ENCODE results near the gene RAI1. TPM values are rescaled to one million over a fixed set of nuclear protein-coding genes. Genes with fewer than 3 reads are reported as not detected.

The RAI1 gene
- total and polyA plus RNA-seq, 2 experiments from 2014 or later = 0.87 to 0.89 TPM

DNA sequence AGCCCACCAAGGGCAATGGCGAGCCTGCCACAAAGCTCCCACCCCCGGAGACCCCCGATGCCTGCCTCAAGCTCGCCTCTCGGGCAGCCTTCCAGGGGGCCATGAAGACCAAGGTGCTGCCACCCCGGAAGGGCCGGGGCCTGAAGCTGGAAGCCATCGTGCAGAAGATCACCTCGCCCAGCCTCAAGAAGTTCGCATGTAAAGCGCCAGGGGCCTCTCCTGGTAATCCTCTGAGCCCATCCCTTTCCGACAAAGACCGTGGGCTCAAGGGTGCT lies 115.5 kb downstream of the RAI1 start:
- Mint-ChIP-seq H3K27ac (no peak overlapping the region), H3K4me1 (peaks cover 27% of the 10 kb centered on the region), H3K36me3 (ENCODE audit: low read depth) (no peaks in the 10 kb centered on the region), H3K9me3 (no peaks in the 10 kb centered on the region; the same call in 2 of the 3 replicates), H3K4me3 (no peak overlapping the region), H3K27me3 (ENCODE audit: insufficient read depth, low read depth, poor library complexity) (peaks cover 18% of the 10 kb centered on the region)
- Histone ChIP-seq H3F3A (replicated peaks; ENCODE audit: low read depth) (no peaks in the 10 kb centered on the region), H3K4me3 (no peak overlapping the region), H4K20me1 (replicated peaks; ENCODE audit: insufficient read depth) (no peaks in the 10 kb centered on the region), H3K4me1 (ENCODE audit: insufficient read depth) (peaks cover 6% of the 10 kb centered on the region; the same call in 1 of the 2 replicates), H3K9me2 (ENCODE audit: insufficient read depth) (no peaks in the 10 kb centered on the region), H3K79me2 (replicated peaks; ENCODE audit: insufficient read depth) (no peaks in the 10 kb centered on the region), H2AFZ (no peak overlapping the region), H3K36me3 (ENCODE audit: insufficient read depth) (no peaks in the 10 kb centered on the region), H3K4me2 (no peak overlapping the region), H3K27me3 (ENCODE audit: insufficient read depth) (peaks cover 11% of the 10 kb centered on the region; the same call in 1 of the 2 replicates), H3K27ac (ENCODE audit: low read depth) (no peak overlapping the region)
- no peak for ATAC-seq
- no peak for TF ChIP-seq EZH2 (IDR thresholded peaks at IDR 0.05; ENCODE audit: low read depth, unreplicated experiment)
- TF ChIP-seq EZH2phosphoT487 (IDR thresholded peaks at IDR 0.05; ENCODE audit: unreplicated experiment) = no peak
- no peak for TF ChIP-seq JUNB (IDR thresholded peaks at IDR 0.05; ENCODE audit: unreplicated experiment)
- TF ChIP-seq POLR2AphosphoS5 (IDR thresholded peaks at IDR 0.05; ENCODE audit: low read depth) = no peak
- TF ChIP-seq CREB1 (CRISPR knock-in tag; IDR thresholded peaks at IDR 0.05; ENCODE audit: low read depth) = no peak
- TF ChIP-seq, protein P1, sequence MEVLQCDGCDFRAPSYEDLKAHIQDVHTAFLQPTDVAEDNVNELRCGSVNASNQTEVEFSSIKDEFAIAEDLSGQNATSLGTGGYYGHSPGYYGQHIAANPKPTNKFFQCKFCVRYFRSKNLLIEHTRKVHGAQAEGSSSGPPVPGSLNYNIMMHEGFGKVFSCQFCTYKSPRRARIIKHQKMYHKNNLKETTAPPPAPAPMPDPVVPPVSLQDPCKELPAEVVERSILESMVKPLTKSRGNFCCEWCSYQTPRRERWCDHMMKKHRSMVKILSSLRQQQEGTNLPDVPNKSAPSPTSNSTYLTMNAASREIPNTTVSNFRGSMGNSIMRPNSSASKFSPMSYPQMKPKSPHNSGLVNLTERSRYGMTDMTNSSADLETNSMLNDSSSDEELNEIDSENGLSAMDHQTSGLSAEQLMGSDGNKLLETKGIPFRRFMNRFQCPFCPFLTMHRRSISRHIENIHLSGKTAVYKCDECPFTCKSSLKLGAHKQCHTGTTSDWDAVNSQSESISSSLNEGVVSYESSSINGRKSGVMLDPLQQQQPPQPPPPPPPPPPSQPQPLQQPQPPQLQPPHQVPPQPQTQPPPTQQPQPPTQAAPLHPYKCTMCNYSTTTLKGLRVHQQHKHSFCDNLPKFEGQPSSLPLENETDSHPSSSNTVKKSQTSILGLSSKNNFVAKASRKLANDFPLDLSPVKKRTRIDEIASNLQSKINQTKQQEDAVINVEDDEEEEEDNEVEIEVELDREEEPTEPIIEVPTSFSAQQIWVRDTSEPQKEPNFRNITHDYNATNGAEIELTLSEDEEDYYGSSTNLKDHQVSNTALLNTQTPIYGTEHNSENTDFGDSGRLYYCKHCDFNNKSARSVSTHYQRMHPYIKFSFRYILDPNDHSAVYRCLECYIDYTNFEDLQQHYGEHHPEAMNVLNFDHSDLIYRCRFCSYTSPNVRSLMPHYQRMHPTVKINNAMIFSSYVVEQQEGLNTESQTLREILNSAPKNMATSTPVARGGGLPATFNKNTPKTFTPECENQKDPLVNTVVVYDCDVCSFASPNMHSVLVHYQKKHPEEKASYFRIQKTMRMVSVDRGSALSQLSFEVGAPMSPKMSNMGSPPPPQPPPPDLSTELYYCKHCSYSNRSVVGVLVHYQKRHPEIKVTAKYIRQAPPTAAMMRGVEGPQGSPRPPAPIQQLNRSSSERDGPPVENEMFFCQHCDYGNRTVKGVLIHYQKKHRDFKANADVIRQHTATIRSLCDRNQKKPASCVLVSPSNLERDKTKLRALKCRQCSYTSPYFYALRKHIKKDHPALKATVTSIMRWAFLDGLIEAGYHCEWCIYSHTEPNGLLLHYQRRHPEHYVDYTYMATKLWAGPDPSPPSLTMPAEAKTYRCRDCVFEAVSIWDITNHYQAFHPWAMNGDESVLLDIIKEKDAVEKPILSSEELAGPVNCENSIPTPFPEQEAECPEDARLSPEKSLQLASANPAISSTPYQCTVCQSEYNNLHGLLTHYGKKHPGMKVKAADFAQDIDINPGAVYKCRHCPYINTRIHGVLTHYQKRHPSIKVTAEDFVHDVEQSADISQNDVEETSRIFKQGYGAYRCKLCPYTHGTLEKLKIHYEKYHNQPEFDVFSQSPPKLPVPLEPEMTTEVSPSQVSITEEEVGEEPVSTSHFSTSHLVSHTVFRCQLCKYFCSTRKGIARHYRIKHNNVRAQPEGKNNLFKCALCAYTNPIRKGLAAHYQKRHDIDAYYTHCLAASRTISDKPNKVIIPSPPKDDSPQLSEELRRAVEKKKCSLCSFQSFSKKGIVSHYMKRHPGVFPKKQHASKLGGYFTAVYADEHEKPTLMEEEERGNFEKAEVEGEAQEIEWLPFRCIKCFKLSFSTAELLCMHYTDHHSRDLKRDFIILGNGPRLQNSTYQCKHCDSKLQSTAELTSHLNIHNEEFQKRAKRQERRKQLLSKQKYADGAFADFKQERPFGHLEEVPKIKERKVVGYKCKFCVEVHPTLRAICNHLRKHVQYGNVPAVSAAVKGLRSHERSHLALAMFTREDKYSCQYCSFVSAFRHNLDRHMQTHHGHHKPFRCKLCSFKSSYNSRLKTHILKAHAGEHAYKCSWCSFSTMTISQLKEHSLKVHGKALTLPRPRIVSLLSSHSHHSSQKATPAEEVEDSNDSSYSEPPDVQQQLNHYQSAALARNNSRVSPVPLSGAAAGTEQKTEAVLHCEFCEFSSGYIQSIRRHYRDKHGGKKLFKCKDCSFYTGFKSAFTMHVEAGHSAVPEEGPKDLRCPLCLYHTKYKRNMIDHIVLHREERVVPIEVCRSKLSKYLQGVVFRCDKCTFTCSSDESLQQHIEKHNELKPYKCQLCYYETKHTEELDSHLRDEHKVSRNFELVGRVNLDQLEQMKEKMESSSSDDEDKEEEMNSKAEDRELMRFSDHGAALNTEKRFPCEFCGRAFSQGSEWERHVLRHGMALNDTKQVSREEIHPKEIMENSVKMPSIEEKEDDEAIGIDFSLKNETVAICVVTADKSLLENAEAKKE (CRISPR knock-in tag; IDR thresholded peaks at IDR 0.05) = no peak
- TF ChIP-seq, protein P2, sequence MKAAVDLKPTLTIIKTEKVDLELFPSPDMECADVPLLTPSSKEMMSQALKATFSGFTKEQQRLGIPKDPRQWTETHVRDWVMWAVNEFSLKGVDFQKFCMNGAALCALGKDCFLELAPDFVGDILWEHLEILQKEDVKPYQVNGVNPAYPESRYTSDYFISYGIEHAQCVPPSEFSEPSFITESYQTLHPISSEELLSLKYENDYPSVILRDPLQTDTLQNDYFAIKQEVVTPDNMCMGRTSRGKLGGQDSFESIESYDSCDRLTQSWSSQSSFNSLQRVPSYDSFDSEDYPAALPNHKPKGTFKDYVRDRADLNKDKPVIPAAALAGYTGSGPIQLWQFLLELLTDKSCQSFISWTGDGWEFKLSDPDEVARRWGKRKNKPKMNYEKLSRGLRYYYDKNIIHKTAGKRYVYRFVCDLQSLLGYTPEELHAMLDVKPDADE (IDR thresholded peaks at IDR 0.05) = no peak
- TF ChIP-seq ZNF331 (CRISPR knock-in tag; IDR thresholded peaks at IDR 0.05; ENCODE audit: low read depth) = no peak
- no peak for DNase-seq (ENCODE audit: low spot score)

Measured in GM23338 (cell line).